NCI-H460 (cell line): ENCODE data around the gene KCNA5. TPM values are rescaled to one million over a fixed set of nuclear protein-coding genes. Genes with fewer than 3 reads are reported as not detected.
A peak's percentile ranks its signal among the peaks of the same experiment; 100 is the strongest.

Experiments
- DNase-seq: peaks from one replicate; pipeline ENCODE4 v3.0.0-alpha.2; 2016; ENCODE audit warnings: low read depth; ENCODE audit errors: extremely low read depth
- total RNA-seq: library from RNA; depleted of rRNA; stranded (reverse); fragments of >200 nt; shearing (Covaris generic); gene quantifications from 2 replicates; pipeline ENCODE4 v1.2.3, GENCODE V29; 2014

KCNA5 gene
- total RNA-seq, 1 experiment from 2014 or later, result not detected

DNA sequence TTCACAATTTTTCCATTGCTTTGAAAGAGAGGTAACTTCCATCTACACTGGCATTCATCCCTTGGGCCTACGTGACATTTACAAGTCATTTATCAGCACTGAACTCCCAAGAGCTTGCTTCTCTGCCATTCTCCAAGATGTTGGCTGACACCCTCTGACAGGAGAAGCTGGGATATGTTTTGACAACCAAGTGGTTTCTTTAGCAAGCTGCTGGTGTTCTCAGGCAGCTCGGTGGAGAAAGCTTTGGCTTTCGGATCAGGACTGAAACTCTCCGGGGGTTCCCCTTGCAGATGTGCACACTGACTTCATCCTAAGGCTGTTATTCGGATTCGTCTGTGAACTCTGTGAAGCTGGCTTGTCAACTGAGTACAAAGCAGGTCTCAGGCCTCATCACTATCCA lies 15.7 kb downstream of the KCNA5 start:
- DNase-seq, result no peak

DNA sequence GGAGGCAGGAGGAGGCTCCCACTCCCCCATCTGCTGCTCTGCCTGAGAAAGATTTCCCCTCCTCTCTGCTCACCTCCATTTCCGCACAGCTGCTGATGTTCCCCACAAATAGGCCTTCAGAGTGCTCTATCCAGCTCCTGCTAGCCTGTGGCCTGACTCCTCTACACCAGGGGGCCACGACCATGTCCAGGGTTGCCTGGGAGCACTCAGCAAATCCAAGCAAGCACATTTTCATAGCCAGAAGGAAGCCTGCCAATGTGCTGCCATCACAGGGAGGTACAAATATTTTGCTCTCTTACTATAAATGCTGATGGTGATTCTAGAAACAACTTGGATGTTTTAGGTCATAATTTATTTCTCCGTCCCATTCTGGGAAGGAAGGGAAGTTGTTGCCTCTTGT lies 17.3 kb downstream of the KCNA5 start:
- no peak for DNase-seq

DNA sequence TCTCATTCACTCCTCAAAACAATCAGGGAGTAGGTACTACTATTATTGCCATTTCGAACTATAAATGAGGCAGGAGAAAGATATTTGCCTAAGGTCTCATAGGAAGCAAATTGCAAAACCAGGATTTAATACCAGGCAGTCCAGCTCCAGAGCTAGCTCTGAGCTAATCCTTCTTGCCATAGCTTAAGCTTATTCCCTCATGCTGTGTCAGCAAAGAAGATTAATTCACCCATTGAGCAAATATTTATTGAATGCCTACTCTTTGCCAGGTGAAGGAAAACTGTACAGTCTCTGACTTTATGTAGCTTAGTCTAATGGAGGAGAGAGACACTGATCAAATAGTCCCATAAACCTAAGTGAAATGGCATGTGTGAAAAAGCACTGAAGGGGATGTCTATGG lies 19.5 kb downstream of the KCNA5 start:
- no peak for DNase-seq

DNA sequence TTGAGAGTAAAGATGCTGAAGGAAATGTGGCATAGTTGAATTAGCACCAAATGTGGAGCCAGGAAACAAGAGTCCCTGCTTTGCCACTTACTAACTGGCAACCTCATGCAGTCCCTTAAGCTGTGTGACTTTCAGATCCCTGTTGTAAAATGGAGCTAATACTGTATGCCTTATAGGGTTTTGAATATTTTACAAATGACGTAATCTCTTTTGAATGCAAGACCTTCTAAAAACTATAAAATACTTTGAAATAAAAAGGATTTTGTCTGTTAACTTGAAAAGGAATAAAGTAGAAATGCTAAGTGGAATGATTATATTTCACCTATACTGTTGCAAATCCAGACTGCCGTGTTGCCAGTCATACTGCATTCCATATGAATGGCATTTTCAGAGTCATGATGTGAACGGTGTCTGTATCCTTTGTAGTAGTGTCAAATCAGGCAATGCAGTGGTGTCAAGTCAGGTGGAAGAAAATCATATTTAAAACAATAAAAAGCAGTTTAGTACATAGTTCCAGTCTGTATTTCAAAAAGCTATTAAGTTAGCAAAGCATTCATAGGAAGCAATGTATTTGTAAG lies 21.3 kb downstream of the KCNA5 start:
- DNase-seq, result no peak

DNA sequence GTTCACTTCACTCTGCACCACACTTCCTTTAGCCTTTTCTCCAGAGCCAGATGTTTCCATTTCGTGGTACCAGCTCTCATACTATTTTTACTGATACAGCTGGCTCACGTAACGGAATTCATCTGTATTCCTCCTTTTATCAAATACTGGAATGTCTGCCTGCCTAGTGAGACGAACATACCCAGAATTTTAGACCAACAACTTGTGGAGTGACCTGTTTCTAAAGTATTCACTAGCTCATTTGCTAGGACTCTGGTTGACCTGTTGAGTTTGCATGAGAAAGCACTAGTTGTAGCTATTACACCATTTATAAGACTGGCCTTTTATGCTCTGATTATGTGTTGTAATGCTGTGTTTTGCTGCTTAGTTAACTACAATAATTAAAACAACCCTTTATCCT lies 22.6 kb downstream of the KCNA5 start:
- no peak for DNase-seq

DNA sequence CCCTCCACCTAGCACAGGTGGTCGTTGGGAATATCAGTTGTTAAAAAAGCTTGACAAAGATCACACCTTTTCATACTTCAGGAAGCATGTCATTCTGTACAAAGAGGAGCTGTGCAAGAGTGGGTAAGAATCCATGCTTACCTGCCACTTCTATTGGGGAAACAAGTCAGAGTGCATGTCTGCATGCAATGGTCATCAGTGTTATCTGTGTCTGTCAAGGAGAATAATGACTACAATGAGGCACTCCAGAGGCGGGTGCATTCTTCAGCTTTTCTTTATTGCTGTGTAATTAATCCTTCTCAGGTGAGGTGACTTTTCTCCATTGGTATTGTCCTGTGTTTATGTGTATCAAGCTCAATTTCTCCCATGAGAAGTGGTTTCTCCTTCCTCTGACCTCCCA lies 24.4 kb downstream of the KCNA5 start:
- DNase-seq, result no peak

DNA sequence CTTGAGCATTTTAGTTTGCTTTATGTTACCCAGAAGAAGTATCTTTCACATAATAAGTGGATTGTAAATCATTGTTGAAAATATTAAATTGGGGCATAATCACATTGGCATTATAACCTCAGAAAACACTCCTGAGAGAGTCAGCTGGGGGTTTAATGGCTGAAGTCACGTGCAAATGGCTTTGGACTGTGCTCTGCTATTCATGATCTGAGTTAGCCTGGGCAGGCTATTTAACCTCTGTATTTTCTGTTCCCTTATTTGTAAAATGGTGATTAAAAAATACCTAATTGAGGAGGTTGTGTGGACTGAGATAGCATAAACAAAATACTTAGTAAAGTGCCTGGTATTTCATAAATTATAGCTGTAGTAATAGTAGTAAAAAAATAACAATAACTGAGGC lies 24.9 kb downstream of the KCNA5 start:
- DNase-seq, result no peak

DNA sequence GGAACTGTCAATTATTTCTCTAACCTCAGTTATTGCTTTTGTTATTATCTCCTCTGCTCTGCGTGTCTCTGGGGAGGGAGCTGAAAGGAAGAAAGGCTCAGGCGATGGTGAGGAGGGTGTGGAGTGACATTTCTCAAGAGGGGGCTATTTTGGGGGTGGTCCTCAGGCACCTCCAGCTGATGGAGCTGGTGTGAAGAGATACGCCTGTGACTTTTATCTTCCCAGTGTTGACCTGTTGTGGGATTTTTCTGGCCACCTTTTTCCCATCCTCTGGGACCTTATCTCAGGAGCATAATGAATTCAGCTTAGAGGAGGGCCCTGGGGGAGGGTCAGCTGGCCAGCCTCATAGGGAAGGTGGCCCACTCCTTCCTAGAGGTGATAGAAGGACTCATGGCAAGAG lies 26.4 kb downstream of the KCNA5 start:
- DNase-seq, result no peak

DNA sequence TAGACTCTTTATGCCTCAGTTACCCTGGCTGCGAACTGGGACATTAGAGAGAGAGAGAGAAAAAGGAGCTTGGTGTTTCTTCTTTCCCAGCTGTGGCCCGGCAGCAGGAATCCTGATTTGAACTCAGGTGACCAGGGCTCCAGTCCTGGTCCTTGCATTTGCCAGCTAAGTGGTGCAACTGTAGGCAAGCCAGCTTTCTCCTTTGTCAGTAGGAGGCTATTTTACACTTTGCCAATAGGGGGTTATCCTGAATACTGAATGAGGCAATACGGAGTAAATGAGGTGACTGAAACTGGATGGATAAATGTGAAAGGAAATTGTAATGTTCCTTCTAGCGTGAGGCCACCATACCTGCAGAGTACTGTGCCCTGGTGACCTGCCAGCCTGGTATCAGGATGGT lies 27.8 kb downstream of the KCNA5 start:
- DNase-seq, result no peak

DNA sequence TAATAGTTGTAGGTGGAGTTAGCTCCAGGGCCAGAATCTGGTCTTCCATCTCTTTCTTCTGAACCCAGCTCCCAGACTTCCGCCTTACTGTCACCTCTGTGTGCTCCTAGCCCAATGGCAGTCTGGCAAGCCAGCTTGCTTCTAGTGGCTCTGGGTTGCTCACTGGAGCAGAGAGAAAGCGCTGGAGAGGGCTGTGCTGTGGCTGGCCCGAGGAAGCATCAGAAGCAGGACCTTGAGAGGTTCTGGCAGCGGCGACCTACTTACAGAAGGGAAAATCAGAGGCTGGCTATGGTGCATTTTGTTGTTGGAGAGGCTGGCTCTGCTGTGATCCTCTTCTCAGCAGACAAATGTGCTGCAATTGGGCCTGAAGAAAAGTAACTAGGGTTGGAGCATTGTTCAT lies 28.6 kb downstream of the KCNA5 start:
- DNase-seq, result no peak

DNA sequence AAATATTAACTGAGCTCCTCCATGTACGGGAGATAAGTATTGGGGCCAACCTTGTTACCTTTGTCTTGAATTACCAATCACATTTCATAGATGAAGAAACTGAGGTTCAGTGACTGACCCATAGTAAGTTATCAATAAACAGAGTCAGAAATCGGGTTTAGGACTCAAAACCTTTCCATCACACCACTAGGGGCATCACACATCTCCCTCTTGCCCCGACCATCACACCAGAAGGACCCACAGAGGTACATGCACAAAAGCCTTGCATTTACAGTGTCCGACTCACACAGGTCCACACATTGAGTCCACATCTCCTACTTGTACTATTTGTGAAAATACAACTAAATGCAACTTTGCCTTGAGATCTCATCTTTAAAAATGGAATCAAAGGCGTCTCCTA lies 29.4 kb downstream of the KCNA5 start:
- DNase-seq, result no peak

DNA sequence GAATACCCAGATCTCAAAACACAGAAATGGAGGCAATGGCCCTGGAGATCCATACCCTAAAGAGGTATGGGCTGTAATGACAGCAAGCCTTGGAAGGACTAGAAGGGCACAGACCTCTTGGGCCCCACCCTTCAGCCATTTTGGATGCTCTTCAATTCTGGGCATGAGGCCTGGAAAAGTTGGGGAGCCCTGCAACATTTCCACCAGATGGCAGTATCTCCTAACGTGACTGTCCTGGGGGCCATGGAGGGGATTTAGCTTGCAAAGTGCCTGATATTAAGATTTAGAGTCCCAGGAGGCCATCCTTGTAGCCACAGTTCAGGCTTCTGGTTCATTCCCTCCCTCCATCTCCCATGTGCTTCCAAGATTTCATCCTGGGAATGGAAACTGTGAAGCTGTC lies 30.2 kb downstream of the KCNA5 start:
- no peak for DNase-seq

DNA sequence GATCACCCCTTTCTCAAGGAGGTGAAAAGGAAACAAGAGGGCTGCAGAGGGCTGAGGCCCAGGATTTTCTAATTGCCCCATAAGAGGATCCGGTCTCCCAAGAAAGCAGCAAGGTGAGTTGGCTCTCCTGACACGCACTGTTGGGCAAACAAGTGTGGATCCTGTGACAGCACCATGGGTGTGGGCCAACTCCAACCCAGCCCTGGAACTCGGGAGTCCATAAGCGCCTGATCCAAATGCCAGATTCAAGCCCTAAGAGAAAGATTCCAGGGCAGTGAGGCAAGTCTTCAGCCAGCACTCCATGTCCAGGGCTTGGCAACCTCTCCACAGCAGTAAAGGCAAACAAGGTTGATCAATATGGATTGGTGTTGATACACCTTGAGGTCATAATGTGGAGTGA lies 33.1 kb downstream of the KCNA5 start:
- no peak for DNase-seq

DNA sequence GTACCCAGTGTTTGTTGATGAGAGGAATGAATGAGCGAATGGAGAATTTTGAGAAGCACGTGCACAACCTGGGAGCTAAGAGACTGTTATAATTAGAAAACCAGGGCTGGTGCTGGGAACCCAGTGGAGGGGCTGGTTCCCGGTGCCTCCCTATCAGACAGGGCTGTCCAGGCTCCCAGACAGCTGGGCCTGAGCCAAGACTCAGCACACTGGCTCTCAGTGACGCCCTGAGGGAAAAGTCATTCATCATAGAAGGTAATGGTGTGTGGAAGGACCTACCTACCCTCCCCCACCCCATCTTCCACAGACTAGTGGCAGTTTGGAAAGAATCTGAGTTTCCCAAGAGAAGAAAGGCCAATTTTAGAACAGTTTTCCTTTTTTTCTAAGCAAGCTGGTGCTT lies 34.7 kb downstream of the KCNA5 start:
- DNase-seq, result no peak

DNA sequence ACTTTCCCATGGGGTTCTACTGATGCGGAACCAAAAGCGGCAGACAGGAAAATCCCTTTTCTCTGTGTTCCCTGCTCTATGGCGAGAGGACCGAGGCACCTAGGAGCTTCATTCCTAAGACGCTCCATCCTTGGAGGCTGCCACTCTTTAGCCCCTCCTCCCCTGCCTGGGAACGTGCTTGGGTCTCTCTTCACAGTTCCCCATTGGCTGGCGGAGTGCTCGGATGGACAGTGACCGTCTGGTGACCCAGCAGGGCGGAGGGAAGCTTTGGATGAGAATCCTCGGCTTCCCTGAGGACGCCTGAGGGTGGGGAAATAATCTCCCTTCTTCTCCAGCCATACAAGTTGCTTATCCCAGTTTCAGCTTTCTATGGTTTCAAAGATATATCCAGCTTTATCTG lies 37.3 kb downstream of the KCNA5 start:
- no peak for DNase-seq

DNA sequence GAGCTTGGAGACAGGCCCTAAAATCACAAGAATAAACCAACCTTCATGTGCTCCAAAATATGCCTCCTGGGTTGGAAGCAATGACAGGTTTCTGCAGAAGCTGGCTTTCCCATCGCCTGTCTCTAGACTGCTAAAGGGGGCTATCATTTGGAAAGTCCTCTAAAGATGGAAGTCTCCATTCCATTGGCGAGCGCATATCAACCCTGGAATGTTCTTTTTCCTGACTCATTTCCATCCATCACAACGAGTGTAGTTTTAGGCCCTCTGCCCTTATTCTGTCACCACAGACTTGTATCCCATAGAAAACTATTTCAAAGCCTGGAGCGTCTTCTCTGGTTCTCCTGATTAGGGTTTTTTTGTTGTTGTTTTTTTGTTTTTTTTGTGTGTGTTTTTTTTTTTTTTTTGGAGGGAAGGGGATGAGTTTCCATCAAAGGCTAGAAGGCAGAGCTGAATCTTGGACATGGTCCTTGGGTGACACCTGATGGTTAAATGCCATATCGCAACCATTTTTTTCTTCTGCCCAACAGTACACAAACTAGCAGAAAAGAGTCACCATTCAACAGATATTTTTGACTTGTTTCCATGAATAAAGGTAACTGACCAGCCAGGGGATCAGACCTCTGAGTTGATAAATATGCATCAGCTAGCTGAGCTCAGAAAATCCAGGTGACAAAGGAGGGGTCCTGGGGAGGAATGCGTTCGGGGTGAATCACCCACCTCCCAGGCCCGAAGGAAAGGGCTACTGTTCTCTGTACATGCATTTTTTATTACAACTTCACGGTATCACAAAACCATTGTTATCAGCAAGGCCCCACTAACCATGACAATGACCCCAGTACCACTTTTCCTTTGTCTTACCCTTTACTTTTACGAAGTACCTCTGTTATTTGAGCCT lies 40.5 kb downstream of the KCNA5 start:
- peak; percentile 20 for DNase-seq

DNA sequence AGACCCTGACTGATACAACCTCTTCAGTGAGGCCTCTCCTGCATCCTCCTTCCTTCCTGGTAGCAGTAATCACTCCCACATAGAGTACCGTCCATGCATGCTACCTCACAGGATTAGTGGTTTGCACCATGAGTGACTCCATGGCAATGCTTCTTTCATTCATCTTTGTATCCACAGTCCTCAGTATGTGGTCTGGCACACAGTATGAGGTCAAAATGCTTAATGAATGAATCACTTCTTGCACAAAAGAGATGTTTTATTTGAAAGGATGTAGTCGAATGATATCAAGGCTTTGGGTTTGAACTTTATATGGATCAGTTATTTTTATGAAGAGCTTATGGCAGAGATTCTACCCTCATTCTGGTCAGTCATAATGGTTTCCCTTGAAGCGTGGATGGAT lies 42.2 kb downstream of the KCNA5 start:
- DNase-seq, result no peak

DNA sequence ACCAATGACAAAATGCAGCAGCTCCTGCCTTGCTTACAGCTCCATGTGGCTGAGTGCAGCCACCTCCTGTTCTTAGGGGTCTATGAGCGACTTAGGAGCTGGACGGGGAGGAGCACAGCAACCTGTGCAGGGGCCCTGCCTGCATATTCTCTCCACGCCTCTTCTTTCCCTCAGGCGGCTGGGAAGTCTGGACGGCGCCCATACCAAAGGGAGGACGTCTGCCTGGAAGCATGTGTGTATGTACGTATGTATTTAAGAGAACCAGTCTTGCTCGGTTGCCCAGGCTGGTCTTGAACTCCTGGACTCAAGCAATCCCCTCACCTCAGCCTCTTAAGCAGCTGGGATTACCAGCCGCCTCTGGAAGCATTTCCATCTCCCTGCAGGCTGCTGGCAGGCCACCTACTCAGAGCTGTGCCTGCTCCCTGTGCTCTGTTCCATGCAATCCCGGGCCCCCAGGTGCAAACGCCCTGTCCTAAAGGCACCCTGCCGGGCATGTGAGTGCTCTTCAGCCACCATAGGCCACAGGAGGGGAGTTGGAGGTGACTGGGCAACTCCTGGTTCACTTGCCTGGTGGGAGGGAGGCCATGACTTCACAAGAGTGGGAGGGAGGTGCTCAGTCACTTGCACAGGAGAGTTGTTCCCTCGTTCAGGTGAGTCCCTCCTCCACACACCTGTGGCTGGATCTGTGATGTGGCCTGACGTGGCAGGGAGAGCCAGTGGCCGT lies 44.3 kb downstream of the KCNA5 start:
- DNase-seq, result no peak

DNA sequence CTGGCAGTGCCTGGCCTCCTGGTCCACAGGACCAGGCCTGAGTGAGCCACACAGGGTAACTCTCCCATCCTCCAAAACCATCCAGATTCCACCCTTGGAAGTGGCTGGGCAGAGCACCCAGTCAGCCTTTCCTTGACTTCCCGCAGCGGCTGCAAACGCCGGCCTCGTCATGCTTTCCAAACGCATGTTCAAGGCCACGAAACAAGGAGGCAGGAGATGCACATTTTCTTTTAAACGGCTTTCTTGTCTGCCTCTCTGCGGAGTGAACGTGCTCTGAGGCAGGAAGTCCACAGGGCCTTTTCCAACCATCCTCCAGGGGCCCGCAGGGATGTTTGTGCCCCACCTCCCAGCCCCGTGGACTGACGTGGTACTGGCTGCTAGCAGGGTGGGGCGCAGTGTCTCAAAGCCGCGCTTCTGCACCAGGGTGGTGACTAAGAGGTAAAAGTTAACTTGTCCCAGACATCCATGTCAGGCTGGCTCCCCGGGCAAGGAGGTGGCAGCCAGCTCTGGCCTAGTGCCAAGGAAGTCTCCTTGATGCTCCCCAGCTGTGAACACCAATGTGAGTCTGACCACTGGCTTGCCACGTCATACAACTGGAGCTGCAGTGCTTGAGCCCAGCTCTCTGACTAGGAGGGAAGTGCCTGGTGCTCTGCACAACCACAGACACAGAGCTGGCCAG lies 45.0 kb downstream of the KCNA5 start:
- DNase-seq, result no peak

DNA sequence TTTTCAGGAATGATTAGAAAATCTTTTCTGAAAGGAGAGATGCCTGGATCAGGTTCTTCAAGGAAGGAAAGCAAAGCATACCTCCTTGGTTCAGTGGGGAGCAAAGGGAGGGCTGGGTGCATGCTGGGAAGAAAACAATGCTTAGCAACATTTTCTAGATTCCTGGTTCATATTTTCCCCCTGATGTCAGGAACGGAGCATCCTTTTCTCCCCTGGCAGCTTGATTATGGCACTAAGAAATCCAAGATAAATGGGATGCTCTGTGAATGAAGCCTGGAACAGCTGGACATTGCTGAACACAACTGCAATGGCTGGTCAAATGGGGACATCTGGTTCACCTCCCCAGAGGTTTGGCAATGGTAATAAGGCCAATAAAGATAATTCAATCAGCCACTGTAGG lies 50.9 kb downstream of the KCNA5 start:
- no peak for DNase-seq

DNA sequence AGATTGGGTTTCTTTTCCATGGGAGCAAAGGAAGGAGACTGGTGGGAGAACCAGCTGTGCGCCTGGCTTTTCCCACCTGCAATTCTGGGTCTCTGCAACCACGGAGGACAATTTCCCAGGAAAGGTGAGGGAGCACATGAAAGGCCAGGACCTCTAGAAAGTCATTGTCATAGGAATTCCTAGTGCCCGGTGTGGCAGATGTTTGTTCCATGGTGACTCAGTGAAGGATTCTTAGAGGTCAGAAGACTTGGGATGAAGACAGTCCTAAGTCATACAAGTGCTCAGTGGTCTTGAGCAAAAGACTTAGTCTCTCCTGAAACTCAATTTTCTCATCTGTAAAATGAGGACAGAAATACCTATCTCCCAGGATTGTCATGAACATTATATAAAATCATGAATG lies 51.3 kb downstream of the KCNA5 start:
- no peak for DNase-seq
